Endothelial cell of umbilical vein (primary cell): ENCODE data around the gene NELFB. TPM values are rescaled to one million over a fixed set of nuclear protein-coding genes. Genes with fewer than 3 reads are reported as not detected.

ENCODE experiments used
- BruUV-seq: library from RNA; stranded (reverse); fragments of 400-500 nt; replicated peaks from 2 replicates; lab custom pipeline; 2021; lab: Mats Ljungman, UMichigan
- CTCF ChIA-PET: fragments of 300-600, 350-600 bp; sonication (Branson Sonifier 250); formaldehyde crosslinking; loops from one replicate; lab custom pipeline; 2021; ENCODE audit warnings: antibody characterized with exemption, inconsistent platforms; lab: Charles Lee
- POLR2A ChIA-PET: fragments of 300-600, 350-600 bp; sonication (Branson Sonifier 250); formaldehyde crosslinking; loops from one replicate; lab custom pipeline; 2021; ENCODE audit warnings: antibody characterized with exemption, inconsistent platforms; lab: Charles Lee
- DNase-seq: peaks from one replicate; pipeline ENCODE4 v3.0.0-alpha.2; 2011; ENCODE audit warnings: low read depth, low spot score
- FAIRE-seq: peaks from 2 replicates; lab custom pipeline; 2011; peaks lifted over from hg19 to GRCh38; lab: Jason Lieb, UNC
- H2AFZ ChIP-seq: 2 replicates; pipeline ENCODE4 v1.6.0; 2012; ENCODE audit warnings: low read depth, low read length, control low read depth, inconsistent platforms
- H3K27ac ChIP-seq: 2 replicates; pipeline ENCODE4 v1.5.1; 2011; ENCODE audit warnings: low read depth, mild to moderate bottlenecking, control low read depth, low read length, moderate library complexity; ENCODE audit not compliant: insufficient read depth
- H3K27me3 ChIP-seq, 2 experiments: 2 replicates each; pipeline versions ENCODE4 v1.6.0 to v1.6.1; 2011; ENCODE audit warnings: low read length in 2 of 2, mixed read lengths in 1 of 2; ENCODE audit not compliant: control insufficient read depth in 2 of 2, insufficient read depth in 2 of 2
- H3K36me3 ChIP-seq, 2 experiments: 2 replicates in 1 of 2; 3 replicates in 1 of 2; pipeline ENCODE4 v1.5.1; 2011; ENCODE audit warnings: low read length in 2 of 2, mild to moderate bottlenecking in 1 of 2, moderate library complexity in 1 of 2; ENCODE audit not compliant: control insufficient read depth in 2 of 2, insufficient read depth in 2 of 2; ENCODE audit errors: extremely low read depth in 1 of 2
- H3K4me1 ChIP-seq: 3 replicates; pipeline ENCODE4 v1.5.1; 2011; ENCODE audit warnings: mild to moderate bottlenecking, low read length; ENCODE audit not compliant: control insufficient read depth, insufficient read depth; ENCODE audit errors: extremely low read depth
- H3K4me2 ChIP-seq: 2 replicates; pipeline ENCODE4 v1.6.1; 2011; ENCODE audit warnings: low read length, control low read depth, mixed read lengths; ENCODE audit not compliant: insufficient read depth
- H3K4me3 ChIP-seq, 3 experiments: fragments of 200-600 bp in 1 of 3; sonication (generic), shearing (Covaris generic) in 1 of 3; replicated peaks in 1 of 3; 2 replicates each; pipeline ENCODE4 v1.5.1; 2011 to 2016; ENCODE audit warnings: control low read depth in 3 of 3, low read length in 3 of 3, mild to moderate bottlenecking in 2 of 3, inconsistent platforms in 1 of 3, low read depth in 1 of 3, moderate library complexity in 1 of 3; ENCODE audit not compliant: insufficient read depth in 1 of 3
- H3K79me2 ChIP-seq: 2 replicates; pipeline ENCODE4 v1.6.0; 2012; ENCODE audit warnings: low read length, inconsistent platforms; ENCODE audit not compliant: control insufficient read depth, insufficient read depth
- H3K9ac ChIP-seq: replicated peaks from 2 replicates; pipeline ENCODE3; 2011; ENCODE audit warnings: low read length, control low read depth; ENCODE audit not compliant: insufficient read depth; ENCODE audit errors: extremely low read depth
- H3K9me1 ChIP-seq: replicated peaks from 3 replicates; pipeline ENCODE4 v1.6.0; 2011; ENCODE audit warnings: mild to moderate bottlenecking, low read length; ENCODE audit not compliant: control insufficient read depth, insufficient read depth; ENCODE audit errors: extremely low read depth
- H3K9me3 ChIP-seq: replicated peaks from 2 replicates; pipeline ENCODE4 v1.5.1; 2012; ENCODE audit warnings: low read length, inconsistent platforms; ENCODE audit not compliant: control insufficient read depth, insufficient read depth
- H4K20me1 ChIP-seq: replicated peaks from 2 replicates; pipeline ENCODE3; 2011; ENCODE audit warnings: mild to moderate bottlenecking, low read length; ENCODE audit not compliant: control insufficient read depth, insufficient read depth; ENCODE audit errors: extremely low read depth
- CTCF ChIP-seq, 2 donors: IDR thresholded peaks; 1 replicate in 1 of 2; 2 replicates in 1 of 2; pipeline ENCODE4 v1.5.1; 2011; ENCODE audit warnings: low read length in 2 of 2, mild to moderate bottlenecking in 2 of 2, moderate library complexity in 2 of 2, control low read depth in 1 of 2, inconsistent platforms in 1 of 2, low read depth in 1 of 2; ENCODE audit not compliant: insufficient read depth in 1 of 2; ENCODE audit errors: extremely low read depth in 1 of 2
- EZH2 ChIP-seq: IDR thresholded peaks from 2 replicates; pipeline ENCODE4 v1.6.1; 2012; ENCODE audit warnings: borderline replicate concordance, low read depth, mild to moderate bottlenecking, moderate library complexity, low read length, inconsistent platforms; ENCODE audit not compliant: severe bottlenecking
- FOS ChIP-seq: IDR thresholded peaks from 2 replicates; pipeline ENCODE4 v1.6.1; 2011; ENCODE audit warnings: mild to moderate bottlenecking, low read length, moderate library complexity, borderline replicate concordance; ENCODE audit not compliant: insufficient read depth
- GATA2 ChIP-seq: IDR thresholded peaks from 2 replicates; pipeline ENCODE4 v1.7.0; 2011; ENCODE audit warnings: low read depth, mild to moderate bottlenecking, moderate library complexity, mixed read lengths, low read length; ENCODE audit not compliant: insufficient read length, insufficient read depth
- MAX ChIP-seq: IDR thresholded peaks from 2 replicates; pipeline ENCODE4 v1.6.1; 2011; ENCODE audit not compliant: insufficient read depth, insufficient read length
- MYC ChIP-seq: IDR thresholded peaks from one replicate; pipeline ENCODE4 v1.6.1; 2011; ENCODE audit warnings: mild to moderate bottlenecking, low read depth, low read length
- POLR2A ChIP-seq: IDR thresholded peaks from 2 replicates; pipeline ENCODE4 v1.6.1; 2012; ENCODE audit warnings: low read depth, mild to moderate bottlenecking, control low read depth, low read length
- POLR2AphosphoS5 ChIP-seq: IDR thresholded peaks from 2 replicates; pipeline ENCODE4 v1.6.1; 2012; ENCODE audit warnings: low read depth, mild to moderate bottlenecking, control low read depth, low read length, moderate library complexity; ENCODE audit not compliant: insufficient read depth
- dilution Hi-C: fragments of 300-500 bp; cut with MboI; formaldehyde crosslinking; loops from one replicate; pipeline ENCODE4 v1.15.0; 2019; ENCODE audit warnings: low sequenced_read_pairs; ENCODE audit not compliant: extremely low pct_ligation_motif_present
- intact Hi-C: fragments of 100-400 bp; cut with micrococcal nuclease; formaldehyde crosslinking; loops from one replicate; pipeline ENCODE4 v1.10.0; 2022
- polyA plus RNA-seq, 4 experiments: library from polyadenylated mRNA; depleted of rRNA in 3 of 4; stranded (reverse) in 3 of 4; unstranded in 1 of 4; fragments of >200 nt; gene quantifications; 2 replicates each; pipeline versions ENCODE4 v1.2.1 to v1.2.3, GENCODE V29; 2011 to 2012; ENCODE audit warnings: missing spikeins in 1 of 4
- total RNA-seq: library from RNA; stranded (reverse); gene quantifications from 2 replicates; pipeline ENCODE4 v1.2.3, GENCODE V29; 2021

NELFB gene
- total and polyA plus RNA-seq, 2 donors (not counting 3 experiments of a cell fraction or from before 2014, with no cell fraction given) = 62.3 to 76.1 TPM

- no peaks in the 10 kb centered on the region for H3K9me3 ChIP-seq
- FAIRE-seq (no peak), DNase-seq (no peak)
- dilution Hi-C loops (no loop called here), intact Hi-C loops (no loop called here)
- H3K79me2 ChIP-seq = peaks cover 8% of the 10 kb centered on the region
- H3K27ac ChIP-seq = no peak within 1 kb of the TSS
- H3K4me3 ChIP-seq = no peak within 1 kb of the TSS
- H3K4me2 ChIP-seq = no peak within 1 kb of the TSS
- no peak within 1 kb of the TSS for H2AFZ ChIP-seq
- H3K9ac ChIP-seq = no peak within 1 kb of the TSS
- H4K20me1 ChIP-seq = no peaks in the 10 kb centered on the region
- H3K9me1 ChIP-seq = no peaks in the 10 kb centered on the region
- no peaks in the 10 kb centered on the region for H3K36me3 ChIP-seq
- TF ChIP-seq GATA2 (no peak), POLR2A (no peak), EZH2 (no peak), MAX (no peak), MYC (no peak), POLR2AphosphoS5 (no peak), FOS (no peak), CTCF (IDR thresholded peaks at IDR 0.05; ENCODE audit: extremely low read depth in 1 of 2, insufficient read depth in 1 of 2, low read depth in 1 of 2, low read length in 2 of 2) (no peak)
- H3K27me3 ChIP-seq = no peaks in the 10 kb centered on the region
- ChIA-PET CTCF (no interaction called here), POLR2A (interaction anchor here (0.6 to 4.9 kb wide), 2 partner anchors 9 to 34 kb away, joined by 5 to 66 read pairs; partner anchors contain the start of gene TUBB4B)
- peaks cover 8% of the 10 kb centered on the region for H3K4me1 ChIP-seq
- BruUV-seq = no TSS peak
These were observed 4.0 kb upstream of the NELFB start, which contains the start of gene STPG3 for GRCh38 chr9:137251194-137251461. STPG3 (plus strand) TSS chr9:137251286; CDS start chr9:137251287, 1 bp downstream.
